ENCODE results near the gene HK1.
"Not testable (repeated sequence)": the region's sequence is repeated elsewhere in the genome, so short reads cannot be mapped to it uniquely, and the experiment has no call there.

HK1 gene

DNA sequence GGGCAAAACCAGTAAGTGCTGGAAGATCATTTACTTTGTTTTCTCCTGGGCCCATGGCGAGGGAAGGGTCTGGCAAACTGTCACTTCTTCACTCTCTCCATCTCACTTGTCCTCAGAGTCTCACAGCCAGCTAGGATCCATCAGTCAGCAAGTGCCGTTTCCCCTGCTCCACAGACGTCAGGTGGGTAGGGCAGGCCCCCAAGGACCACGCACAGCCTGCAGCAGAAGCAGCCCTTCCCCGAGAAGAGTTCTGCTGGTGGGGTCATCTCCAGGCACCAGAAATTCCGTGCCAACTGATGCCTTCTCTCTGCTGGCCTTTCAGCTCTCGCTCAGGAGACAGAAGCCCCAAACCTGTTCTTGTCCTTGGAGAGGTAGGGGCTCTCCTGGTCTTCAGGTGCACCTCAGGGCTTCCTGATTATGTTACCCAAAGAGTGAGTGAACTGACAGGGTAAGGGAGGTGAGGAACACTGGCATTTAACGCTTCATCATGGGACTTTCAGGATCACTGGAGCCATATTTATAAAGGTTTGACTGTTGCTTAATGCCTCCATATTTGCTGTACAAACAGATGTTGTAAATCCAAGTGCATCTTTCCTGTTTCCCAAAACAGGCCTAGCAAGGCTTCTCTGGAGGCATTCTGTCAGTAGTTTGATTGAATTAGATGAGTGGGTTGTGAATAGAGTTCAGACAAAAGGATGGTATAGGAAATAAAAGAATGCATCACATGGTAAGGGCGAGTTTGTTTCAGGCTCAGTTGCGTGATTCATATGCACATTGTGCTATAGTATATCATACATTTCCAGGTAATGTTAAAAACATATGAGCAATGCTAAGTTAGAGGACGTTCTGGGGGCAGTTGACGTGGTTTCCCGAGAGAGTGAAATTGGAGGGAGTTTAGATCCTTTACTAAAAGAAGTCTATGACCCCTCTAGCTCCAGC is 159.3 kb downstream of the HK1 start:
- Histone ChIP-seq H3K4me3 (ENCODE audit: low read length) (no peak overlapping the region), H3K4me2 (ENCODE audit: low read length) (peak overlapping the region; percentile 66), H3K9me3 (replicated peaks; ENCODE audit: low read length) (no peaks in the 10 kb centered on the region), H3K9ac (ENCODE audit: low read depth, low read length) (no peak overlapping the region), H3K36me3 (ENCODE audit: insufficient read depth, low read length) (no peaks in the 10 kb centered on the region), H3K4me1 (ENCODE audit: control insufficient read depth, insufficient read depth, low read length) (peaks cover 30% of the 10 kb centered on the region), H3K27me3 (ENCODE audit: control insufficient read depth, insufficient read depth, low read length) (no peaks in the 10 kb centered on the region)

DNA sequence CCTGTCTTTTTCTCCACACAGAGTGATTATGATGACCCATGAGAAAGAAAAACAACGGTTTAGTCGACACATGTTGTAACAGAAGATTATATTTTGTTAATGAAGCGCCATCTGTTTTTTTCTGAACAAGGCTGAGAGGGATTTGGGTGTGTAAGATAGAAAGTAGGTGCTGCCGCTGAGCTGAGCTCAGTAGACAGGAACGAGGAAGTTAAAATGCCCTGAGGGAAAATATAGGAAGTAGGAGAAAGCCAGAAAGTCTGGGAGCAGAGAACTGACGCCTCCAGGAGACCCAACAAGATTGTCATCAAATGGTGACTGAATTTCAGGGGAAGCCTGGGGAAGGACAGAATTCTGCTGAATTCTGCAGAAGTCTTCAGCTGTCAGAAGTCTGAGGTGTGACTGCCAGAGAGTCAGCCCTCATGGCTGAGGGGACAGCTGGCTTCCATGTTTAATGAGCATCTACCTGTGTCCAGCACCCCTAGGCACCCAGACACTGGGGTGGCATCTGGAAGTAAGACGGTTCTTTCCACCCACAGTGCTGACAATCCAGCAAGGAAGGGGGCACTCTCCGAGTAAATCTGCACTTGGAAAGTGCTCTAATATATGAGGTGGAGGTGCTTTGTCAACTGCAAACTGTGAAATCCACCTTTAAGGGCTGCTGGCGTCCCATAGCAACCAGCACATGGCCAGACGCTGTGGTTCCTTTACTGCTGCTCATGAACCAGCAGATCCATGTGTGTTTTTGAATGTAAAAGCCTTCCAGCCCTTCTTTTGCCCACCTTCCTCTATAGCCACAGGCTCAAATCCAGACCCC is 160.4 kb downstream of the HK1 start:
- H3K4me2 ChIP-seq (ENCODE audit: low read length) = peak overlapping the region; percentile 66
- no peaks in the 10 kb centered on the region for H3K27me3 ChIP-seq (ENCODE audit: control insufficient read depth, insufficient read depth, low read length)
- H3K36me3 ChIP-seq (ENCODE audit: insufficient read depth, low read length) = no peaks in the 10 kb centered on the region
- no peaks in the 10 kb centered on the region for H3K9me3 ChIP-seq (replicated peaks; ENCODE audit: low read length)
- H3K4me1 ChIP-seq (ENCODE audit: control insufficient read depth, insufficient read depth, low read length) = peaks cover 30% of the 10 kb centered on the region
- peak overlapping the region; percentile 3 for H3K4me3 ChIP-seq (ENCODE audit: low read length)
- peak overlapping the region; percentile 57 for H3K9ac ChIP-seq (ENCODE audit: low read depth, low read length)

DNA sequence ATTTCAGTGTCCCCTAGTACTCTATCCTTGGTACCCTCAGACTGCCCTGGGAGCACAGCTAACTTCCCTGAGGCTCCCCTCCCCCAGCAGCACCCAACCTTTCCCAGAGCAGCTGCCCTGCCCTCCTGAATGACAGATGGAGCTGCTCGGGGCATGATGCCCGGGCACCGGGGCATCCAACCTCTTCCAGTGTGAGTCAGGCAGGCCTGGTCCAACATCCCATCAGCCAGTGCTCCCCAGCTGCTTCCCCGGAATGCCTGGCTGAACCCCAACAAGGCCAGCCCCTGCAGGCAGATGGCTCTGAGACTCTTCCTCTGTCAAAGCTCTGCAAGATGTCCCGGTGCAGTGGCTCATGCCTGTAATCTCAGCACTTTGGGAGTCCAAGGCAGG is 161.0 kb downstream of the HK1 start:
- peaks cover 30% of the 10 kb centered on the region for H3K4me1 ChIP-seq (ENCODE audit: control insufficient read depth, insufficient read depth, low read length)
- H3K36me3 ChIP-seq (ENCODE audit: insufficient read depth, low read length) = no peaks in the 10 kb centered on the region
- no peaks in the 10 kb centered on the region for H3K27me3 ChIP-seq (ENCODE audit: control insufficient read depth, insufficient read depth, low read length)
- H3K9me3 ChIP-seq (replicated peaks; ENCODE audit: low read length) = no peaks in the 10 kb centered on the region
- H3K4me3 ChIP-seq (ENCODE audit: low read length) = no peak overlapping the region
- no peak overlapping the region for H3K9ac ChIP-seq (ENCODE audit: low read depth, low read length)
- H3K4me2 ChIP-seq (ENCODE audit: low read length) = peak overlapping the region; percentile 66

DNA sequence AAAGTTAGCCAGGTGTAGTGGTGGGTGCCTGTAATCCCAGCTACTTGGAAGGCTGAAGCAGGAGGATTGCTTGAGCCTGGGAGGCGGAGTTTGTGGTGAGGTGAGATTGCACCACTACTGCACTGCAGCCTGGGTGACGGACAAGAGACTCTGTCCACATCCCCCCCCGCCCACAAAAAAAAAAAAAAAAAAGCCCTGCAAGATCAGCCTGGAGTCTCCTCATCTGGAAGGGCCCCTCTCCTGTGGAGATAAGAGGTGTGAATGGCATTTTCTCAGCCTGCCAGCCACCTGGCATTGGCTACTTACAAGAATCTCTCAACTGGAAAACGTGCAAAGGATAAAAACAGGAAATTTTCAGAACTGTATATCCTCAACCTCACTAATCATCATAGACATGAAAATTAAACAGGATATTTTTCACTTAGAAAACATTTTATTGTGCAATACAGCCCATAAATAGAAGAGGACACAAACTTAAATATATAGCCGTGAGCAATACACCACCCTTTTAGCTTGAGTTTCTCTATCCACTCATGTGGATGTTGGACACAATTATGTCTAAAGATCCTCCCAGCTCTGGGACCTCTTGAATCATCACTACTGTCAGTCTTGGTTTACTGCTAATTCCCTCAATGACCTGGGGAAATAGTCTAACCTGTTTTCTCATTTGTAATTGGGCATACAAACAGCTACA is 161.7 kb downstream of the HK1 start:
- H3K4me3 ChIP-seq (ENCODE audit: low read length) = no peak overlapping the region

DNA sequence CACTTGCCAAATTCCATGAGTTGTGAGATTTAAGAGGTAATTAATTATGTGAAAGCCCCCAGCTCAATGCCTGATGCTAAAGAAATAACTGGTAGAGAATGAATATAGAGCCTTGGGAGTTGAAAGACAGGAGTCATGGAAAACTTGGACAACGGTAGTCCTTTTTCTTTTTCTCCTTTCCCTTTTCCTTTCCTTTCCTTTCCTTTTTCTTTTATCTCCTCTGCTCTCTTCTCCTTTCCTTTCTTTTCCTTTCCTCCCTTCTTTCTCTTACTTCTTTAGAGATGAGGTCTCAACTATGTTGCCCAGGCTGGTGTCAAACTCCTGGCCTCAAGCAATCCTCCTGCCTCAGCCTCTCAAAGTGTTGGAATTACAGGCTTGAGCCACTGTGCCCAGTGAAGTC is 165.1 kb downstream of the HK1 start:
- H3K4me3 ChIP-seq (ENCODE audit: low read length) = no peak overlapping the region
- no peak overlapping the region for H3K4me2 ChIP-seq (ENCODE audit: low read length)
- peaks cover 51% of the 10 kb centered on the region for H3K4me1 ChIP-seq (ENCODE audit: control insufficient read depth, insufficient read depth, low read length)
- no peak overlapping the region for H3K9ac ChIP-seq (ENCODE audit: low read depth, low read length)
- H3K36me3 ChIP-seq (ENCODE audit: insufficient read depth, low read length) = no peaks in the 10 kb centered on the region
- H3K9me3 ChIP-seq (replicated peaks; ENCODE audit: low read length) = no peaks in the 10 kb centered on the region
- no peaks in the 10 kb centered on the region for H3K27me3 ChIP-seq (ENCODE audit: control insufficient read depth, insufficient read depth, low read length)

More for the DNA sequence above, 161.7 kb downstream of the HK1 start:
- H3K4me2 ChIP-seq (ENCODE audit: low read length) = peak overlapping the region; percentile 66
- H3K9me3 ChIP-seq (replicated peaks; ENCODE audit: low read length) = no peaks in the 10 kb centered on the region
- H3K9ac ChIP-seq (ENCODE audit: low read depth, low read length) = no peak overlapping the region
- H3K36me3 ChIP-seq (ENCODE audit: insufficient read depth, low read length) = no peaks in the 10 kb centered on the region
- H3K27me3 ChIP-seq (ENCODE audit: control insufficient read depth, insufficient read depth, low read length) = no peaks in the 10 kb centered on the region
- peaks cover 31% of the 10 kb centered on the region for H3K4me1 ChIP-seq (ENCODE audit: control insufficient read depth, insufficient read depth, low read length)

DNA sequence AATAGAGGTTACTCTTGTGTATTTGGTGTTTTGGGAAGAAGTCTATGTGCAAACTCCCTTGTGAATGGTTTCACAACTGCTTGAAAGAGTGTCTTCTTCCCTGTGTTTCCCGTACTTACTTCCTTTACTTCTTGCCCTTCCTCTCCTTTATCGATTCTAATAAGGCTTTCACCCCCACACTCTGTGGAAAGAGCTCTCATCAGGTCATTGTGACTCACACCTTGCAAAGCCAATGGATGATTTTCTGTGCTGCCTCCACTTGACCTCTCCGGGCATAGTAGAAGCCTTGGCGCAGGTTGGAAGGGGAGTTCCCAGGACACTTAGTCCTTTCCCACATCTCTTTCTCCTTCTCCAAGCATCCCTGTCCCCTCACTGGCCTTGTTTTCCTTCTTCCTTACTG is 166.7 kb downstream of the HK1 start:
- Histone ChIP-seq H3K9me3 (replicated peaks; ENCODE audit: low read length) (no peaks in the 10 kb centered on the region), H3K4me2 (ENCODE audit: low read length) (no peak overlapping the region), H3K9ac (ENCODE audit: low read depth, low read length) (no peak overlapping the region), H3K27me3 (ENCODE audit: control insufficient read depth, insufficient read depth, low read length) (no peaks in the 10 kb centered on the region), H3K4me1 (ENCODE audit: control insufficient read depth, insufficient read depth, low read length) (peaks cover 42% of the 10 kb centered on the region), H3K36me3 (ENCODE audit: insufficient read depth, low read length) (no peaks in the 10 kb centered on the region), H3K4me3 (ENCODE audit: low read length) (no peak overlapping the region)

DNA sequence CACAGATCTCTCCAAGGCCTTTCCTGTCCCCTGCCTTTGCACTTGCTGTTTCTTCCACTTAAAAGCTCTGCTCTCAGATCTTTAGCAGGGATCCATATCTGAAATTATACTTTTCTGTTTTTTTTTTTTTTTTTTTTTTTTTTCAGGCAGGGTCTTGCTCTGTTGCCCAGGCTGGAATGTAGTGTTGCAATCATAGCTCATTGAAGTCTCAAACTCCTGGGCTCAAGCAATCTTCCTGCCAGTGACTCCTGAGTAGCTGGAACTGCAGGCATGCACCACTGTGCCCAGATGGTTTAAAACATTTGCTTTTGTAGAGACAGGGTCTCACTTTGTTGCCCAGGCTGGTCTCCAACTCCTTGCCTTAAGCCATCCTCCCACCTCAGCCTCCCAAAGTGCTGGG is 167.9 kb downstream of the HK1 start:
- H3K27me3 ChIP-seq (ENCODE audit: control insufficient read depth, insufficient read depth, low read length) = no peaks in the 10 kb centered on the region
- H3K9ac ChIP-seq (ENCODE audit: low read depth, low read length) = no peak overlapping the region
- H3K4me2 ChIP-seq (ENCODE audit: low read length) = peak overlapping the region; percentile 49
- H3K4me1 ChIP-seq (ENCODE audit: control insufficient read depth, insufficient read depth, low read length) = peaks cover 37% of the 10 kb centered on the region
- H3K4me3 ChIP-seq (ENCODE audit: low read length) = no peak overlapping the region
- H3K36me3 ChIP-seq (ENCODE audit: insufficient read depth, low read length) = no peaks in the 10 kb centered on the region
- H3K9me3 ChIP-seq (replicated peaks; ENCODE audit: low read length) = no peaks in the 10 kb centered on the region

DNA sequence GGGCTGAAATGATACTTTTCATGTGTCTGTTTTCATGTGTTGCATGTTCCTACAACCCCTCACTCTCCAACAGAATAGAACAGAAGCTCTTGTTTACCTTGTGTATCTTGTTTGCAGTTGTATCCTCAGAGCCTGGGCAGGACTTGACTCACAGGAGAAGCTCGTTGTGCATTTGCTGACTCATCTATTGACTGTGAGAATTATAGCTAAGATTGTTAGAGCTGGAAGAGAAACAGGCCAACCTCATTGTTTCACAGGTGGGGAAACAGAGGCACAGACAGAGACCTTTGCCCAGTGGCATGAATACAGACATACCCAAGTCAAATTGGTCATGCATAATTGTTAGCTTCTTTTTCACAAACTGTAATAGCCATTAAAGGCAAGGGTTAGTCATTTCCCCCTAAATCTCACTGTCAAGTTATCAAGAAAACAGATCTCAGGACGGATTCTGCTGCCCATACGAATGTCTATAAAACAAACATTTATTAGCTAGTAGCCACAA is 168.4 kb downstream of the HK1 start:
- peaks cover under 1% of the 10 kb centered on the region for H3K27me3 ChIP-seq (ENCODE audit: control insufficient read depth, insufficient read depth, low read length)
- no peaks in the 10 kb centered on the region for H3K9me3 ChIP-seq (replicated peaks; ENCODE audit: low read length)
- peaks cover 40% of the 10 kb centered on the region for H3K4me1 ChIP-seq (ENCODE audit: control insufficient read depth, insufficient read depth, low read length)
- H3K4me3 ChIP-seq (ENCODE audit: low read length) = no peak overlapping the region
- H3K36me3 ChIP-seq (ENCODE audit: insufficient read depth, low read length) = no peaks in the 10 kb centered on the region
- H3K9ac ChIP-seq (ENCODE audit: low read depth, low read length) = peak overlapping the region; percentile 34
- H3K4me2 ChIP-seq (ENCODE audit: low read length) = peak overlapping the region; percentile 49

DNA sequence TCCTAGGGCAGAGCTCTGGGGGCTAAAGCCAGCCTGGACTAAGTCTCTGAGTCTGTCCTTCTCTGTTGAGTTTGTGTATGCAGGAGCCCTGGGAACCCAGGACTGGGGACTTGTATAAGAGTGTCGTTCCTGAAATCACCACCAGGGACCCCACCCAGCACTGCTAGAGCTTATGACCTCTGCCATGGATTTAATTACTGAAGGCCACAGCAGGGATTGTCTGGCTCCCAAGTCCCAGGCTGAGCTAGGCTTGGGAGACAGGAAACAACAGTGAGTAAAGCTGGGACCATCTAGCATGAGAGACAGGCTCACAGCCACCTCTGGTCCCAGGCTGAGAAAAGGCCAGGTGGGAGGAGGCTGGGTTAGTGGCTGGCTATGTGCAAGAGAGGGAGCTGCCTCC is 171.5 kb downstream of the HK1 start:
- no peak overlapping the region for H3K4me2 ChIP-seq (ENCODE audit: low read length)
- no peak overlapping the region for H3K9ac ChIP-seq (ENCODE audit: low read depth, low read length)
- H3K4me3 ChIP-seq (ENCODE audit: low read length) = no peak overlapping the region
- no peaks in the 10 kb centered on the region for H3K9me3 ChIP-seq (replicated peaks; ENCODE audit: low read length)
- peaks cover 42% of the 10 kb centered on the region for H3K4me1 ChIP-seq (ENCODE audit: control insufficient read depth, insufficient read depth, low read length)
- no peaks in the 10 kb centered on the region for H3K36me3 ChIP-seq (ENCODE audit: insufficient read depth, low read length)
- peaks cover 5% of the 10 kb centered on the region for H3K27me3 ChIP-seq (ENCODE audit: control insufficient read depth, insufficient read depth, low read length)

DNA sequence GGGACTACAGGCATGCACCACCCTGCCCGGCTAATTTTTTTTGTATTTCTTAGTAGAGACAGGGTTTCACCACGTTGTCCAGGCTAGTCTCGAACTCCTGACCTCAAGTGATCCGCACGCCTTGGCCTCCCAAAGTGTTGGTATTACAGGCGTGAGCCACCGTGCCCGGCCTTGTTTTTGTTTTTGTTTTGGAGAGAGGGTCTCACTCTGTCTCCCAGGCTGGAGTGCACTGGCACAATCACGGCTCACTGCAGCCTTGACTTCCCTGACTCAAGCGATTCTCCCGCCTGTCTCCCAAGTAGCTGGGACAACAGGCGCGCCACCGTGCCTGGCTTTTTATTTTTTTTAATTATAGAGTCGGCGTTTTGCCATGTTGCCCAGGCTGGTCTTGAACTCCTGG is 172.1 kb downstream of the HK1 start:
- H3K4me2 ChIP-seq (ENCODE audit: low read length); H3K4me3 ChIP-seq (ENCODE audit: low read length); H3K9me3 ChIP-seq (replicated peaks; ENCODE audit: low read length); H3K36me3 ChIP-seq (ENCODE audit: insufficient read depth, low read length); H3K9ac ChIP-seq (ENCODE audit: low read depth, low read length); H3K27me3 ChIP-seq (ENCODE audit: control insufficient read depth, insufficient read depth, low read length): not testable (repeated sequence)
- H3K4me1 ChIP-seq (ENCODE audit: control insufficient read depth, insufficient read depth, low read length) = peaks cover 37% of the 10 kb centered on the region

DNA sequence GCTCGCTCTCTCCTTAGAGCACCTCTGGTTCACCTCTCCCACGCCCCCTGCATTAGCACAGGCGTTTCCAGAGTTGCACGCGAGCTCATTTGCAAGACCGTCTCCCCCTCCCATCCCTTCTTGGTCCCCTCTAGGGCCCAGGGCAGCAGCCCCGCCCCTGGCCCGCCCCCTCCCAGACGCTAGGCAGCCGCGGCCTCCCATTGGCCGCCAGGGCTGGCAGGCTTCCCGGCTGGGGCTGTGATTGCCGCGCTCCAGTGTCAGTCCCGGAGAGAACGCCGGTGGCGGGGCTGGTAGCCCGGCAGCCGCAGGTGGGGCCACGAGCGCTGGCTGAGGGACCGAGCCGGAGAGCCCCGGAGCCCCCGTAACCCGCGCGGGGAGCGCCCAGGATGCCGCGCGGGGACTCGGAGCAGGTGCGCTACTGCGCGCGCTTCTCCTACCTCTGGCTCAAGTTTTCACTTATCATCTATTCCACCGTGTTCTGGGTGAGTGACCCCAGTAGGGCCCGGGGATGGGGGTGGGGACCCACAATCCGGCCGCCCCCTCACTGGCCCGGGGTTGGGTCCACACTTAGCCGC is 173.0 kb downstream of the HK1 start, which contains the start of gene TSPAN15:
Gene TSPAN15 (plus strand): TSS at position 257 of the 575 bp plus-strand sequence. CDS start 130 bp downstream, at position 387.
- H3K9me3 ChIP-seq (replicated peaks; ENCODE audit: low read length) = no peaks in the 10 kb centered on the region
- H3K4me1 ChIP-seq (ENCODE audit: control insufficient read depth, insufficient read depth, low read length) = peaks cover 28% of the 10 kb centered on the region
- no peaks in the 10 kb centered on the region for H3K36me3 ChIP-seq (ENCODE audit: insufficient read depth, low read length)
- peak within 1 kb of the TSS; percentile 98 for H3K4me2 ChIP-seq (ENCODE audit: low read length)
- H3K9ac ChIP-seq (ENCODE audit: low read depth, low read length) = peak within 1 kb of the TSS; percentile 37
- peak within 1 kb of the TSS; percentile 75 for H3K4me3 ChIP-seq (ENCODE audit: low read length)
- H3K27me3 ChIP-seq (ENCODE audit: control insufficient read depth, insufficient read depth, low read length) = peaks cover 5% of the 10 kb centered on the region
